HL-60/S4 (cell line): ENCODE data around the gene TSPAN15.

Experiments
- in situ Hi-C: fragments of 300-500 bp; cut with MboI; formaldehyde crosslinking; loops from 2 replicates; pipeline ENCODE4 v1.14.3; 2022; ENCODE audit warnings: low sequenced_read_pairs

The TSPAN15 gene

GRCh38 chr10:69415951-69416350, 35.3 kb upstream of the TSPAN15 start:
- in situ Hi-C loops: loop anchor here (10.0 kb wide), 1 partner anchor 421 kb away; no protein-coding TSS in a partner anchor

- in situ Hi-C loops: loop anchor here (10.0 kb wide), 1 partner anchor 422 kb away; no protein-coding TSS in a partner anchor
Measured at GRCh38 chr10:69416695-69417094, 34.6 kb upstream of the TSPAN15 start, which contains the start of gene TACR2. TSS of gene TACR2 (minus strand) at chr10:69416918. CDS start at chr10:69416323, 595 bp downstream.

GRCh38 chr10:69417542-69417941, 33.7 kb upstream of the TSPAN15 start:
- in situ Hi-C loops: loop anchor here (10.0 kb wide), 1 partner anchor 423 kb away; no protein-coding TSS in a partner anchor

DNA sequence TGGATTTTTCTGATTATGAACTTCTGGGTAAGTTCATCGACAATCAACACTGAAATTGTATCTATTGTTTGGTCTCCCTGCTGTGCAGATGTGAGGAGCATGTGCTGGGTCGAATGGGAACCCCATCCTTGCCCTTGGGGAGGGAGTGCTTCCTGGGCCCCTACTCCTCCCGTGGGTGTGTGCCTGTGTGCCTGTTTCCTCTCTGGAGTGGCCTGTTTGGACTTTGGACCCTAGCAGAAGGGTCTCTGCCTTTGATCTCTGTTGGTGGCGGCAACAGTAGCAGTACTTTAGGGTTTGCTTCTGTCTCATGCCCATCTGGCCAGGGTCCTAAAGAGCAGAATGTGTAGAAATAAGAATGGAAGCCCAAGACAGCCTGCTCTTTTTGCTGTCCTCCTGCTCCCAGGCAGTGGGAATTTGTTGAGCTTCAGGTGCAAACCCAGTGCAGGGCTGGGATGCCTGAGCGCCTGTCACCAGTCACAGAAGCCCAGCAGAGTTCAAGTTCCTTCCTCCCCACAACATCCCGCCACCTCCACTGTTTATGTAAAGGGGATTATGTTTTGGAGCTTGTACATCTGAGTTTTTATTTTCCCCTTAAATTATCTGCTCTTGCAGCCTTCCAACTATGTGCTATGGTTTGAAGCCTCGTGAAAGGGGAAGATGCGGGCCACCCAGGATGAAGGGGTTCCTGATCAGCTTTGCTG, 33.1 kb upstream of the TSPAN15 start:
- in situ Hi-C loops: loop anchor here (10.0 kb wide), 1 partner anchor 423 kb away; no protein-coding TSS in a partner anchor

DNA sequence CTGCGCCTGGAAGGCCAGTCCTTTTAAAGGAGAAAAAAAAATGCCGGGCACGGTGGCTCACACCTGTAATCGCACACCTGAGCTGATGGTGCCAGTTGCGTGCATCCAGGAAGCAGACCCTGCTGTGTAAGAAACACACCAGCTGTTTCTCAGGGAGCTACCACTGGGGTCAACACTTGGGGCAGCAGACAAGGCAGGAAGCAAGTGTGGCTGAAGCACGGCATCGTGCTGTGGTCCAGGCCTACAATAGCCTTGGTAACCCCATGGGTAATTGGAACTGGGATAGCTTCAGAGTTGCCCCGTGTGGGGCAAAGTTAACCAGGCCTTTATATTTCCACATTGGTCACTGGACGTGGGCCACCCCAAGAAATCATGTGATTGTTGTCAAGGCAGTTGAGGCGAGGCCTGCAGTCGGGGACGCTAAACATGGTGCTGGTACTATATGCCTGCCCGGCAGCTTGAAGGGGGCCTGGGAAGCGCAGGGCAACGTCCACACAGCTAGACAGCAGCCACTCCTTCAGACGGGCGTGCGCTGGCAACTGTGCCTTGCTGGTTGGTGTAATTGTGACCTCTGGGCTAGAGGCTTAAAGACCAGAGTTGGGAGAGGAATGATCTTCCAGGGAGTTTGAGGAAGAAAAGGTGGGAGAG, 32.0 kb upstream of the TSPAN15 start:
- in situ Hi-C loops: loop anchor here (10.0 kb wide), 1 partner anchor 424 kb away; no protein-coding TSS in a partner anchor

DNA sequence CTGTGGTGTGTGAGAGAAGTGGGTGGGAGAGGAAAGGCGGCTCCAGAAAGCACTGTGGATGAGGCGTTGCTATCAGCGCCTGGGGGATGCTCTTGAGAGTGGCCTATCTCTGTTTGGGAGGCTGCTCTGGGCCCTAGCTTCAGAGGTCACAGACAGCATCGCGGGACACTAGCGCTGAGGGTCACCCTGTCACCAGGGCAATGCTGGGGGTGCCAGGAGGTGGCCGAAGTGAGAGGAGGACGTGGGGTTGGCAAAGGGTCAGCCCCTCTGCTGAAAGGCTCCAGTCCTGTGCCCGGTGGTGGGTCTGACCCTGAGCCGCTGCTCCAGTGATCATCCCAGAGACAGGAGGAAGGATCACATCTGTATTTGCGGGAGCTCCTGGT, 31.5 kb upstream of the TSPAN15 start:
- in situ Hi-C loops: loop anchor here (10.0 kb wide), 1 partner anchor 425 kb away; no protein-coding TSS in a partner anchor

DNA sequence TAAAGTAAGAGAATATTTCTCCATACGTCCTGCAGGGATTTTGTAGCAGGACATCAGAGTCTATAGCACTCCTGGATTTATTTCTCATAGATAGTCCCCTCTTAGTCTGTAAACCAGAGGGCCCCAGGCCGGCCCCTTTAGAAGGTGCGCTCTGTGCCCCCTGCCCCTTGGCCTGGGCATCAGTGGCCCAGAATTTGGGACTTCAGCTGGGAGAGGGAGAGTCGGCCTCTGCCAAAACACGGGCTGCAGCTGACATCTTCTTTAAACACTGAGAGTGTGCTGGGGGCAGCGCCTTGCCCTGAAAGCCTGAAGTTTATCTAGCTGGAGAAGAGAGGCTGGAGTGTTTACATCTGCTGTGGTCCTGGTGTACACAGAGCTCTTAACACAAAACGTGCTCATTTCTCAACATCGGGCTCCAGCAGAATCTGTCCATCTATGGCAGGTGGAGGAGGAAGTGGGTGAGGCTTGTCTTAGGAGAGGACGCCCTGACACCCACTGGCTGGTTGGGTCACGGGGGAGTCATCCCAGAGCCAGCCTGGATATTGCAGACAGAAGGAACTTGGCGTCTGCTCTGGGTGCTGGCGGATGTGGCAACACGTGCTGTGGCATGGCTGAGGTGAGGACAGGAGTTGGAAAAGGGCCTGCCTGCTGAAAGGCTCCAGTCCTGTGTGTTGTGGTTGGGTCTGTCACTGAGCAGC, 29.5 kb upstream of the TSPAN15 start:
- in situ Hi-C loops: no loop called here

DNA sequence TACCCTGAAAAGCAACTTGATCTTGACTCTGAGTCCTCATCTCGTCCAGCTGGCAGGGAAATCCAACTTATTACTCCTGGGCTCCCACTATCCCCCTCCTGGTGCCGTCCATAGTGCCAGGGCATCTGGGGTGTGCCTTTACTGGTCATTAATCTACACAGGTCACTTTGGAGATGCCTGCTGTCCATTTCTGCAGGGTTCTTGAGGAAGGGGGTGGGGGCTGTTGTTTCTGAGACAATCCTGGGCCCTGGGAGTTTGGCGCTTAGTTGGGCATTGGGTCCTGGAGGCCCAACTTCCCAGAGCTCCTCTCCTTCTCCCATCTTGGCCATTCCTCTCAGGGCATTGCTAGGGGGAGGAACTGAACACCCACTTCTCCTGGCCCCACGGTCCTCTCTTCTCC, 28.6 kb upstream of the TSPAN15 start:
- in situ Hi-C loops: no loop called here

DNA sequence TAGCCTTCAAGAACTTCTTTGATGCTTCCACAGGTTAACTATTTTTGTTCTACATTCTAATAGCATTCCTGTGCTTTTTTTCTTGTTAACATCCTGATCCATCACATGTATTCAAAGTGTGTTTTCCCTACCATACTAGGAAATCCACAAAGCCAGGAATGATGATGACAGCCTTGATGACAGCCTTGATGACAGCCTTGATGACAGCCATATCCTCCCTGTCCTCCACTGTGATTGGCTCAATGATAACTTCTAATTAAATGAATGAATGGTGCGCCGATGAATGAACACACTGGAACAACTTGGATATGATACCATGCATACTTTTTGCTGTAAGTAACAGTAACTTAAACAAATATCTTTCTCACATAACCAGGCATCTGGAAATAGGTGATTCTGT, 26.2 kb upstream of the TSPAN15 start:
- in situ Hi-C loops: no loop called here

GRCh38 chr10:69425511-69426298, 25.6 kb upstream of the TSPAN15 start:
- in situ Hi-C loops: no loop called here

DNA sequence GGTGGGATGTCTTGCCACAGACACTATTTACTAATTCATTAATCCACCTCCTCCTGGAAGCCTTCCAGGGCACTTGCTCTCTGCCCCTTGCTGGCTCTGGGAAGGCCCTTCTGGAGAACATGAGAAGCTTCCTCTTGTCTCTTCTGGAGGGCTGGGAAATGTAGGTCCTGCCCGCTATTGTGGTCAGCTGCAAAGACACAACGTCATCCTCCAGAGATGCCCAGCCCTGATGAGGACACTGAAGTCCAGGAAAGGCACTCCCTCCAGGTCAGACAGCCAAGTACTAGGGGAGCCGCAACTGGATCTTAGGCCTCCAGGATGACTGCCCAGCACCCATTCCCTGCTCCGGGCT, 24.9 kb upstream of the TSPAN15 start:
- in situ Hi-C loops: no loop called here

DNA sequence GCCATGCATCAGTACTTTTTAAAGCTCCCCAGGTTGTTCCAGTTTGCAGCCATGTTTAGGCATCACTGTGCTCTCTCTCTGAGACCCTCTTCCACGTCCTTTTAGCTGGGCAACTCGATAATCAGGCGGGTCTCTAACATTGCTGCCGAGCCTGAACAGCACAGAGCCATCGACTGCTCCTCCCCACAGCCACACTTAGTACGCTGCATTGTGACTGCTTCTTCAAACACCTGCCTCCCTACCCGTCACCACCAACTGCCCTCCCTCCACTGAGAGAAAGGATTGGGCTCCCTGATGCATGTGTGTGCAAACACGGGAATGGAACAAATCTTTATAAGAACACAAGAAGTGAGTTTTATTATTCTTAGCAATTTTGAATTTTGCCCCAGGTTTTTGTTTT, 23.1 kb upstream of the TSPAN15 start:
- in situ Hi-C loops: no loop called here

GRCh38 chr10:69434169-69434568, 17.1 kb upstream of the TSPAN15 start:
- in situ Hi-C loops: loop anchor here (5.0 kb wide), 1 partner anchor 68 kb away; no protein-coding TSS in a partner anchor

DNA sequence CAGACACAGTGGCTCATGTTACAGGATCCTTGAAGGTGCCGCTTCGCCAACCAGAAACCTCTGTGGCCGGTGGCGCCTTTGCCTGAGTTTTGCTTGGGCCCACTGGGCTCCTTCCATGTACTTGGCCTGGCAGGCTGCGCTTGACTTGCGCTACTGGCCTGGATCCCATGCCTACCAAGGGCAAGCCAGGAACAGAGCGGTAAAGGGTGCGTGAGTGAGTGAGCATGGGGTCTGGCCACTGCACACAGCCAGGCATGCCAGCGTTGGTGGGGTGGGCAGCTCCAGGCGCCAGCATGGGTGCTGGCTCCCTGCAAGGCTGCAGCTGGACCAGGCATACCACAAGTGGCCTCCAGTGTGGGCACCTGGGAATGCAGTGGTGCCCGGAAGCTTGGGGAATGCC, 16.3 kb upstream of the TSPAN15 start:
- in situ Hi-C loops: loop anchor here (5.0 kb wide), 1 partner anchor 67 kb away; no protein-coding TSS in a partner anchor

DNA sequence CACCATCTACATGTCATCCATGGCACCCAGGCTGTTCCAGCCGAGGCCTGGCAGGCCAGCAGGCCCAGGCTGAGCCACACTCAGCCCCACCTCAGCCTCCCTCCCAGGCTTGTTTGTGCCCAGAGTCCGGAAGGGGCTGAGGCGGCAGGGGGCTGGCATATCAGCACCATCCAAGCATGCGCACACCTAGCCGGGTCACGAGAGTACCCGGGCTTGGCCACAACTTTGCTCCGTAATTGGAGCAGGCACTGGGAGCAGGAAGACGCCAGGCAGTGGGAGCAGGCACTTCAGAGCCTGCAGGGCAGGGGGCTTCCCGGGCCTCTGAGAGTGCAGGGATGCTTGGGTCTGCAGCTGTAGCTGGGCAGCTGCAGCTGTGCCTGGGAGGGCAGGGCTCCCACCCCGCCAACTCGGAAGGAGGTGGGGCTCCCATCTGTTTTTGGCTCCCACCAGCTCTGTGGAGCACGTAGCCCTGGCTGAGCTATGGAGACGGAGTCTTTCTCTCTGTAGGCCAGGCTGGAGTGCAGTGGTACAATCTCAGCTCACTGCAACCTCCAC, 15.2 kb upstream of the TSPAN15 start:
- in situ Hi-C loops: no loop called here

- in situ Hi-C loops: no loop called here
Measured at GRCh38 chr10:69437321-69438259, 13.7 kb upstream of the TSPAN15 start.

DNA sequence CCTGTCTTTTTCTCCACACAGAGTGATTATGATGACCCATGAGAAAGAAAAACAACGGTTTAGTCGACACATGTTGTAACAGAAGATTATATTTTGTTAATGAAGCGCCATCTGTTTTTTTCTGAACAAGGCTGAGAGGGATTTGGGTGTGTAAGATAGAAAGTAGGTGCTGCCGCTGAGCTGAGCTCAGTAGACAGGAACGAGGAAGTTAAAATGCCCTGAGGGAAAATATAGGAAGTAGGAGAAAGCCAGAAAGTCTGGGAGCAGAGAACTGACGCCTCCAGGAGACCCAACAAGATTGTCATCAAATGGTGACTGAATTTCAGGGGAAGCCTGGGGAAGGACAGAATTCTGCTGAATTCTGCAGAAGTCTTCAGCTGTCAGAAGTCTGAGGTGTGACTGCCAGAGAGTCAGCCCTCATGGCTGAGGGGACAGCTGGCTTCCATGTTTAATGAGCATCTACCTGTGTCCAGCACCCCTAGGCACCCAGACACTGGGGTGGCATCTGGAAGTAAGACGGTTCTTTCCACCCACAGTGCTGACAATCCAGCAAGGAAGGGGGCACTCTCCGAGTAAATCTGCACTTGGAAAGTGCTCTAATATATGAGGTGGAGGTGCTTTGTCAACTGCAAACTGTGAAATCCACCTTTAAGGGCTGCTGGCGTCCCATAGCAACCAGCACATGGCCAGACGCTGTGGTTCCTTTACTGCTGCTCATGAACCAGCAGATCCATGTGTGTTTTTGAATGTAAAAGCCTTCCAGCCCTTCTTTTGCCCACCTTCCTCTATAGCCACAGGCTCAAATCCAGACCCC, 12.5 kb upstream of the TSPAN15 start:
- in situ Hi-C loops: no loop called here

DNA sequence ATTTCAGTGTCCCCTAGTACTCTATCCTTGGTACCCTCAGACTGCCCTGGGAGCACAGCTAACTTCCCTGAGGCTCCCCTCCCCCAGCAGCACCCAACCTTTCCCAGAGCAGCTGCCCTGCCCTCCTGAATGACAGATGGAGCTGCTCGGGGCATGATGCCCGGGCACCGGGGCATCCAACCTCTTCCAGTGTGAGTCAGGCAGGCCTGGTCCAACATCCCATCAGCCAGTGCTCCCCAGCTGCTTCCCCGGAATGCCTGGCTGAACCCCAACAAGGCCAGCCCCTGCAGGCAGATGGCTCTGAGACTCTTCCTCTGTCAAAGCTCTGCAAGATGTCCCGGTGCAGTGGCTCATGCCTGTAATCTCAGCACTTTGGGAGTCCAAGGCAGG, 11.9 kb upstream of the TSPAN15 start:
- in situ Hi-C loops: no loop called here
